HepG2 (cell line): ENCODE measurements around the gene NAT14. TPM values are rescaled to one million over a fixed set of nuclear protein-coding genes. Genes with fewer than 3 reads are reported as not detected.
A peak's percentile ranks its signal among the peaks of the same experiment; 100 is the strongest.

Experiments used
- KLF12 ChIP-seq: sonication (generic); formaldehyde crosslinking; IDR thresholded peaks from 2 replicates; pipeline ENCODE4 v1.4.0; 2020; ENCODE audit warnings: missing genetic modification reagents, borderline replicate concordance
- PAXIP1 ChIP-seq: sonication (generic); formaldehyde crosslinking; conservative IDR thresholded peaks from 2 replicates; pipeline ENCODE4 v1.4.0; 2020; ENCODE audit warnings: mild to moderate bottlenecking, missing genetic modification reagents, moderate library complexity
- POLR2AphosphoS2 ChIP-seq: IDR thresholded peaks from 2 replicates; pipeline ENCODE4 v1.6.1; 2011; ENCODE audit warnings: low read depth, low read length, improper control_type of control experiment
- RBAK ChIP-seq: sonication (generic); formaldehyde crosslinking; IDR thresholded peaks from 2 replicates; pipeline ENCODE4 v1.5.1; 2020; ENCODE audit warnings: mild to moderate bottlenecking, missing genetic modification reagents
- RFX5 ChIP-seq: IDR thresholded peaks from 2 replicates; pipeline ENCODE4 v1.6.1; 2011; ENCODE audit warnings: low read depth, low read length, improper control_type of control experiment
- SMARCC2 ChIP-seq: fragments of 450-650 bp; IDR thresholded peaks from 2 replicates; pipeline ENCODE4 v1.6.1; 2017; ENCODE audit warnings: antibody characterized with exemption, mild to moderate bottlenecking
- ZBTB34 ChIP-seq: sonication (generic); formaldehyde crosslinking; IDR thresholded peaks from 2 replicates; pipeline ENCODE4 v1.8.0; 2022; ENCODE audit warnings: mild to moderate bottlenecking, missing genetic modification reagents
- ZBTB7B ChIP-seq: sonication (generic); formaldehyde crosslinking; IDR thresholded peaks from 2 replicates; pipeline ENCODE4 v1.4.0; 2020; ENCODE audit warnings: missing genetic modification reagents
- ZMYM3 ChIP-seq: sonication (generic); formaldehyde crosslinking; IDR thresholded peaks from 2 replicates; pipeline ENCODE4 v1.5.1; 2020; ENCODE audit warnings: mild to moderate bottlenecking, missing genetic modification reagents
- ZNF207 ChIP-seq: fragments of 450-650 bp; IDR thresholded peaks from 2 replicates; pipeline ENCODE4 v1.6.1; 2016; ENCODE audit warnings: antibody characterized with exemption, borderline replicate concordance
- ZNF263 ChIP-seq: sonication (generic); formaldehyde crosslinking; IDR thresholded peaks from 2 replicates; pipeline ENCODE4 v1.4.0; 2020; ENCODE audit warnings: missing genetic modification reagents
- ZNF274 ChIP-seq: sonication (generic); formaldehyde crosslinking; IDR thresholded peaks from 2 replicates; pipeline ENCODE4 v1.5.1; 2020; ENCODE audit warnings: mild to moderate bottlenecking, missing genetic modification reagents
- ZNF280D ChIP-seq: sonication (generic); formaldehyde crosslinking; IDR thresholded peaks from 2 replicates; pipeline ENCODE4 v1.5.1; 2020; ENCODE audit warnings: mild to moderate bottlenecking, missing genetic modification reagents
- ZNF432 ChIP-seq: sonication (generic); formaldehyde crosslinking; IDR thresholded peaks from 2 replicates; pipeline ENCODE4 v1.5.0; 2020; ENCODE audit warnings: missing genetic modification reagents, mild to moderate bottlenecking, borderline replicate concordance
- ZNF547 ChIP-seq: sonication (generic); formaldehyde crosslinking; IDR thresholded peaks from 2 replicates; pipeline ENCODE4 v1.5.1; 2020; ENCODE audit warnings: mild to moderate bottlenecking, missing genetic modification reagents
- ZNF576 ChIP-seq: sonication (generic); formaldehyde crosslinking; IDR thresholded peaks from 2 replicates; pipeline ENCODE4 v1.4.0; 2020; ENCODE audit warnings: mild to moderate bottlenecking, missing genetic modification reagents
- ZNF652 ChIP-seq: IDR thresholded peaks from 2 replicates; pipeline ENCODE4 v1.6.1; 2016; ENCODE audit warnings: low read depth, borderline replicate concordance
- ZNF747 ChIP-seq: sonication (generic); formaldehyde crosslinking; IDR thresholded peaks from 2 replicates; pipeline ENCODE4 v1.8.1; 2023; ENCODE audit warnings: missing genetic modification reagents, mild to moderate bottlenecking, borderline replicate concordance
- ZNF75D ChIP-seq: sonication (generic); formaldehyde crosslinking; IDR thresholded peaks from 2 replicates; pipeline ENCODE4 v1.8.1; 2023; ENCODE audit warnings: missing genetic modification reagents, mild to moderate bottlenecking, borderline replicate concordance
- ZNF816 ChIP-seq: sonication (generic); formaldehyde crosslinking; IDR thresholded peaks from 2 replicates; pipeline ENCODE4 v1.8.0; 2022; ENCODE audit warnings: missing genetic modification reagents, mild to moderate bottlenecking, borderline replicate concordance
- ZSCAN29 ChIP-seq: sonication (generic); formaldehyde crosslinking; conservative IDR thresholded peaks from 2 replicates; pipeline ENCODE4 v1.4.0; 2020; ENCODE audit warnings: mild to moderate bottlenecking, missing genetic modification reagents
- polyA plus RNA-seq, 8 experiments: library from polyadenylated mRNA; depleted of rRNA in 3 of 8; stranded (reverse) in 7 of 8; unstranded in 1 of 8; fragments of >200 nt; fragmentation: Illumina TruSeq in 4 of 8; extraction: Trizol in 4 of 8; gene quantifications; 2 replicates each; pipeline versions ENCODE4 v1.2.1 to v1.2.3, GENCODE V29; 2011 to 2016; ENCODE audit warnings: low read depth in 4 of 8, missing spikeins in 1 of 8, mixed read lengths in 1 of 8; ENCODE audit not compliant: insufficient read depth in 1 of 8
- total RNA-seq, 5 experiments: library from RNA; depleted of rRNA; stranded (reverse); fragments of >200 nt; fragmentation: Illumina TruSeq; extraction: Trizol; gene quantifications; 2 replicates each; pipeline ENCODE4 v1.2.3, GENCODE V29; 2016; ENCODE audit warnings: low read depth in 1 of 5

Gene NAT14
- total and polyA plus RNA-seq, 2 of the 13 experiments (the other 11 are each of a cell fraction or from before 2014, with no cell fraction given): 20.7 to 22.3 TPM

GRCh38 chr19:55461259-55461973 is 23.6 kb upstream of the NAT14 start, which contains the start of gene ISOC2 (continued):
- TF ChIP-seq ZBTB34 (no peak), POLR2AphosphoS2 (no peak), ZNF75D (no peak), ZNF652 (CRISPR knock-in tag) (no peak), KLF12 (CRISPR knock-in tag) (peak; percentile 90), ZNF280D (CRISPR knock-in tag) (no peak; the same call in 1 of the 2 replicates), ZSCAN29 (CRISPR knock-in tag) (no peak), RFX5 (peak; percentile 58), RBAK (CRISPR knock-in tag) (no peak), PAXIP1 (CRISPR knock-in tag) (peak; percentile 72; the same call in 1 of the 2 replicates), ZNF432 (CRISPR knock-in tag) (no peak), ZNF274 (0 out of 2 replicates have a peak, but pooled peaks have one; percentile 51), SMARCC2 (no peak), ZNF576 (CRISPR knock-in tag) (no peak), ZNF207 (no peak), ZNF816 (CRISPR knock-in tag) (peak; percentile 84; the same call in 1 of the 2 replicates), ZMYM3 (CRISPR knock-in tag) (peak; percentile 100), ZNF547 (CRISPR knock-in tag) (0 out of 2 replicates have a peak, but pooled peaks have one; percentile 13), ZBTB7B (CRISPR knock-in tag) (0 out of 2 replicates have a peak, but pooled peaks have one; percentile 13), ZNF747 (peak; percentile 59; the same call in 1 of the 2 replicates), ZNF263 (CRISPR knock-in tag) (no peak)
